ENCODE measurements around the gene PLAU. TPM values are rescaled to one million over a fixed set of nuclear protein-coding genes. Genes with fewer than 3 reads are reported as not detected.

PLAU gene
- total and polyA plus RNA-seq, 10 of the 15 experiments (the other 5 are each of a cell fraction or from before 2014, with no cell fraction given), result 2.5 to 20.9 (median 11.5) TPM

DNA sequence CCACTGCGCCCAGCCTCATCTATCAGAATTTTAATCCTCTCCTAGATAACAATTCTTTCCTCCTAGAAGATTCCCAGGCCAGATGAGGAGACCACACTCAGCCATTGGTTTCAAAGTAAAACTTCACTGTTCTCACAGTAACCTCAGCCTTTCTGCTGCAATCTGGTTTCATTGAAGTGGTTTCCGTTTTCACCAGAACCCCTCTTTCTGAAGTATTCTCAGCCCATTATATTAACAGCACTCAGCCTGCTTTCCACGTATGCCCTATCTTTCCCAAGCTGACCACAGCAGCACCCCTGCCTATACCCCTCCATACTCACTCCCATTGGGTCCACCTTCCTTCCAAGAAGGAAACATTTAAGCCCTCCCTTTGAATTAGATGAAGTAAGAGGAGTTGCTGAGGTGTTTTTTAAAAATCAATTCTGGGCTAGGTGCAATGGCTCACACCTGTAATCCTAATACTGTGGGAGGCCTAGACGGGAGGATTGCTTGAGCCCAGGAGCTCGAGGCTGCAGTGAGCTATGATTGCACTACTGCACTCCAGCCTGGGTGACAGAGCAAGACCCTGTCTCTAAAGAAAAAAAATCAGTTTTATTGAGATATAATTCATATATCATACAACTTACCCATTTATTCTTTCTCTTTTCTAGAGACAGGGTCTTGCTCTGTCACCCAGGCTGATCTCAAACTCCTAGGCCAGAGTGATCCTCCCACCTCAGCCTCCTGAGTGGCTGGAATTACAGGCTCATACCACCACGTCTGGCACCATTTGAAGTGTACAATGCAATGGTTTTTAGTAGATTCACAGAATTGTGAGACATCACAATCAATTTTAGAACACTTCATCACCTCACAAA lies 11.3 kb downstream of the PLAU start (continued):
- TF ChIP-seq YY1 (IDR thresholded peaks at IDR 0.05; ENCODE audit: low read depth, low read length) (no peak), HCFC1 (IDR thresholded peaks at IDR 0.05; ENCODE audit: low read length) (no peak), MYB (IDR thresholded peaks at IDR 0.05; ENCODE audit: borderline replicate concordance, low read depth, low read length) (no peak), EED (IDR thresholded peaks at IDR 0.05; ENCODE audit: low read depth) (peak; percentile 64), PML (IDR thresholded peaks at IDR 0.05; ENCODE audit: low read length) (no peak), REST (IDR thresholded peaks at IDR 0.05; ENCODE audit: low read depth, low read length) (no peak), RUNX3 (IDR thresholded peaks at IDR 0.05; ENCODE audit: low read length) (peak; percentile 93), BCL11A (IDR thresholded peaks at IDR 0.05; ENCODE audit: low read depth, low read length) (0 out of 2 replicates have a peak, but pooled peaks have one; percentile 22), SMAD1 (IDR thresholded peaks at IDR 0.05; ENCODE audit: low read depth, partially characterized antibody) (no peak), EGR1 (IDR thresholded peaks at IDR 0.05; ENCODE audit: borderline replicate concordance in 1 of 2, low read depth in 2 of 2, low read length in 2 of 2) (no peak), ZBED1 (IDR thresholded peaks at IDR 0.05; ENCODE audit: borderline replicate concordance) (no peak), ZNF384 (IDR thresholded peaks at IDR 0.05; ENCODE audit: borderline replicate concordance, low read depth, low read length) (no peak), KLF5 (IDR thresholded peaks at IDR 0.05; ENCODE audit: partially characterized antibody) (no peak), POU2F2 (IDR thresholded peaks at IDR 0.05; ENCODE audit: borderline replicate concordance, low read depth, low read length) (0 out of 3 replicates have a peak, but pooled peaks have one; percentile 23), MEF2A (IDR thresholded peaks at IDR 0.05; ENCODE audit: insufficient read depth, low read depth, low read length) (no peak), NFIC (IDR thresholded peaks at IDR 0.05; ENCODE audit: low read depth, low read length) (peak; percentile 75), CHD4 (IDR thresholded peaks at IDR 0.05) (no peak), EP300 (IDR thresholded peaks at IDR 0.05; ENCODE audit: borderline replicate concordance in 1 of 2, control insufficient read depth in 1 of 2, low read depth in 2 of 2, low read length in 2 of 2) (no peak)
- TF ChIP-seq, protein P1, sequence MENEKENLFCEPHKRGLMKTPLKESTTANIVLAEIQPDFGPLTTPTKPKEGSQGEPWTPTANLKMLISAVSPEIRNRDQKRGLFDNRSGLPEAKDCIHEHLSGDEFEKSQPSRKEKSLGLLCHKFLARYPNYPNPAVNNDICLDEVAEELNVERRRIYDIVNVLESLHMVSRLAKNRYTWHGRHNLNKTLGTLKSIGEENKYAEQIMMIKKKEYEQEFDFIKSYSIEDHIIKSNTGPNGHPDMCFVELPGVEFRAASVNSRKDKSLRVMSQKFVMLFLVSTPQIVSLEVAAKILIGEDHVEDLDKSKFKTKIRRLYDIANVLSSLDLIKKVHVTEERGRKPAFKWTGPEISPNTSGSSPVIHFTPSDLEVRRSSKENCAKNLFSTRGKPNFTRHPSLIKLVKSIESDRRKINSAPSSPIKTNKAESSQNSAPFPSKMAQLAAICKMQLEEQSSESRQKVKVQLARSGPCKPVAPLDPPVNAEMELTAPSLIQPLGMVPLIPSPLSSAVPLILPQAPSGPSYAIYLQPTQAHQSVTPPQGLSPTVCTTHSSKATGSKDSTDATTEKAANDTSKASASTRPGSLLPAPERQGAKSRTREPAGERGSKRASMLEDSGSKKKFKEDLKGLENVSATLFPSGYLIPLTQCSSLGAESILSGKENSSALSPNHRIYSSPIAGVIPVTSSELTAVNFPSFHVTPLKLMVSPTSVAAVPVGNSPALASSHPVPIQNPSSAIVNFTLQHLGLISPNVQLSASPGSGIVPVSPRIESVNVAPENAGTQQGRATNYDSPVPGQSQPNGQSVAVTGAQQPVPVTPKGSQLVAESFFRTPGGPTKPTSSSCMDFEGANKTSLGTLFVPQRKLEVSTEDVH (IDR thresholded peaks at IDR 0.05; ENCODE audit: low read depth, partially characterized antibody), result no peak
- TF ChIP-seq, protein P2, sequence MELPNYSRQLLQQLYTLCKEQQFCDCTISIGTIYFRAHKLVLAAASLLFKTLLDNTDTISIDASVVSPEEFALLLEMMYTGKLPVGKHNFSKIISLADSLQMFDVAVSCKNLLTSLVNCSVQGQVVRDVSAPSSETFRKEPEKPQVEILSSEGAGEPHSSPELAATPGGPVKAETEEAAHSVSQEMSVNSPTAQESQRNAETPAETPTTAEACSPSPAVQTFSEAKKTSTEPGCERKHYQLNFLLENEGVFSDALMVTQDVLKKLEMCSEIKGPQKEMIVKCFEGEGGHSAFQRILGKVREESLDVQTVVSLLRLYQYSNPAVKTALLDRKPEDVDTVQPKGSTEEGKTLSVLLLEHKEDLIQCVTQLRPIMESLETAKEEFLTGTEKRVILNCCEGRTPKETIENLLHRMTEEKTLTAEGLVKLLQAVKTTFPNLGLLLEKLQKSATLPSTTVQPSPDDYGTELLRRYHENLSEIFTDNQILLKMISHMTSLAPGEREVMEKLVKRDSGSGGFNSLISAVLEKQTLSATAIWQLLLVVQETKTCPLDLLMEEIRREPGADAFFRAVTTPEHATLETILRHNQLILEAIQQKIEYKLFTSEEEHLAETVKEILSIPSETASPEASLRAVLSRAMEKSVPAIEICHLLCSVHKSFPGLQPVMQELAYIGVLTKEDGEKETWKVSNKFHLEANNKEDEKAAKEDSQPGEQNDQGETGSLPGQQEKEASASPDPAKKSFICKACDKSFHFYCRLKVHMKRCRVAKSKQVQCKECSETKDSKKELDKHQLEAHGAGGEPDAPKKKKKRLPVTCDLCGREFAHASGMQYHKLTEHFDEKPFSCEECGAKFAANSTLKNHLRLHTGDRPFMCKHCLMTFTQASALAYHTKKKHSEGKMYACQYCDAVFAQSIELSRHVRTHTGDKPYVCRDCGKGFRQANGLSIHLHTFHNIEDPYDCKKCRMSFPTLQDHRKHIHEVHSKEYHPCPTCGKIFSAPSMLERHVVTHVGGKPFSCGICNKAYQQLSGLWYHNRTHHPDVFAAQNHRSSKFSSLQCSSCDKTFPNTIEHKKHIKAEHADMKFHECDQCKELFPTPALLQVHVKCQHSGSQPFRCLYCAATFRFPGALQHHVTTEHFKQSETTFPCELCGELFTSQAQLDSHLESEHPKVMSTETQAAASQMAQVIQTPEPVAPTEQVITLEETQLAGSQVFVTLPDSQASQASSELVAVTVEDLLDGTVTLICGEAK (IDR thresholded peaks at IDR 0.05; ENCODE audit: borderline replicate concordance), result no peak

Data from GM12878 (cell line).